ENCODE results near the gene MACROD1. TPM values are rescaled to one million over a fixed set of nuclear protein-coding genes. Genes with fewer than 3 reads are reported as not detected.

Gene MACROD1
- total and polyA plus RNA-seq, 7 donors = 147 to 281 (median 180) TPM

- intact Hi-C loops (cut with DNase I) = no loop called here
- Histone ChIP-seq H3K4me1 (peaks cover 33% of the 10 kb centered on the region), H3K27ac (no peak overlapping the region), H3K9me3 (no peaks in the 10 kb centered on the region), H3K4me3 (no peak overlapping the region), H3K27me3 (ENCODE audit: insufficient read depth in 3 of 3, low read length in 2 of 3) (no peaks in the 10 kb centered on the region), H3K36me3 (ENCODE audit: insufficient read depth in 1 of 2, low read depth in 1 of 2) (no peaks in the 10 kb centered on the region)
- WGBS, 3 donors = 75 to 93% (median 76%) methylated on average over 17 of the region's 17 CpGs
- DNase-seq (no peak), ATAC-seq (peak in 2 of 4 donors; percentile 11 to 23)
- TF ChIP-seq, protein P1, sequence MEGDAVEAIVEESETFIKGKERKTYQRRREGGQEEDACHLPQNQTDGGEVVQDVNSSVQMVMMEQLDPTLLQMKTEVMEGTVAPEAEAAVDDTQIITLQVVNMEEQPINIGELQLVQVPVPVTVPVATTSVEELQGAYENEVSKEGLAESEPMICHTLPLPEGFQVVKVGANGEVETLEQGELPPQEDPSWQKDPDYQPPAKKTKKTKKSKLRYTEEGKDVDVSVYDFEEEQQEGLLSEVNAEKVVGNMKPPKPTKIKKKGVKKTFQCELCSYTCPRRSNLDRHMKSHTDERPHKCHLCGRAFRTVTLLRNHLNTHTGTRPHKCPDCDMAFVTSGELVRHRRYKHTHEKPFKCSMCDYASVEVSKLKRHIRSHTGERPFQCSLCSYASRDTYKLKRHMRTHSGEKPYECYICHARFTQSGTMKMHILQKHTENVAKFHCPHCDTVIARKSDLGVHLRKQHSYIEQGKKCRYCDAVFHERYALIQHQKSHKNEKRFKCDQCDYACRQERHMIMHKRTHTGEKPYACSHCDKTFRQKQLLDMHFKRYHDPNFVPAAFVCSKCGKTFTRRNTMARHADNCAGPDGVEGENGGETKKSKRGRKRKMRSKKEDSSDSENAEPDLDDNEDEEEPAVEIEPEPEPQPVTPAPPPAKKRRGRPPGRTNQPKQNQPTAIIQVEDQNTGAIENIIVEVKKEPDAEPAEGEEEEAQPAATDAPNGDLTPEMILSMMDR (IDR thresholded peaks at IDR 0.05) = no peak
Measured at GRCh38 chr11:64132982-64133705, 32.8 kb downstream of the MACROD1 start.

- H3K4me1 ChIP-seq = peaks cover 33% of the 10 kb centered on the region
- H3K9me3 ChIP-seq = no peaks in the 10 kb centered on the region
- H3K4me3 ChIP-seq = no peak overlapping the region
- no peaks in the 10 kb centered on the region for H3K36me3 ChIP-seq (ENCODE audit: insufficient read depth in 1 of 2, low read depth in 1 of 2)
- intact Hi-C loops (cut with DNase I) = no loop called here
- no peak for ATAC-seq
- DNase-seq = no peak
- 46 to 59% (median 52%) methylated on average over 11 to 13 of the region's 13 CpGs for WGBS, 3 donors
- H3K27me3 ChIP-seq (ENCODE audit: insufficient read depth in 3 of 3, low read length in 2 of 3) = no peaks in the 10 kb centered on the region
- no peak overlapping the region for H3K27ac ChIP-seq
- TF ChIP-seq, protein P1 (IDR thresholded peaks at IDR 0.05) = no peak
Measured at GRCh38 chr11:64132191-64132771, 33.6 kb downstream of the MACROD1 start.

DNA sequence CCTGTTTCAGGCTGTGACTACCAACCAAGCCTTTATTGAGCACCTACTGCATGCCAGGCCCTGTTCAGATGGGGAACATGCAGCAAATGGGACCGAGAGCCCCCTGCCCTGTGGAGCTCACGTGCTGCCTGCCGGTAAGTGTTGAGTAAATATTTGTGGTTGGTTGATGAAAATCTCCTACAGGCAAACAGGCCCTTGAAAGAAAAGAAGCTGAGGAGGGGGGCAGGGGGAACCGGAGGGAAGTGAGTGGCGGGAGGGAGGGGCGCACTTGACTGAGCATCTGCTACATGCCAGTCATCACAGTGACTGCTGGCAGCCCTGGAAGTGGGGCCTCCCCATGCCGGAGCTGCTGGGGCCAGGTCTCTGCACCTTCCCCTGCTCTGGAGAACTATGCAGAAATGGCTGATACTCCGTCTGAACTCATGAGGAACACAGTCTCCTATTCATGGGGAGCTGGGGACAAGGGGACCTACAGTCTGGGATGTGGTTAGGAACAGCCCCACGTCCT, 34.2 kb downstream of the MACROD1 start:
- no peak for ATAC-seq
- Histone ChIP-seq H3K27ac (no peak overlapping the region), H3K4me1 (peaks cover 33% of the 10 kb centered on the region), H3K27me3 (ENCODE audit: insufficient read depth in 3 of 3, low read length in 2 of 3) (no peaks in the 10 kb centered on the region), H3K9me3 (no peaks in the 10 kb centered on the region), H3K4me3 (no peak overlapping the region), H3K36me3 (ENCODE audit: insufficient read depth in 1 of 2, low read depth in 1 of 2) (no peaks in the 10 kb centered on the region)
- DNase-seq = no peak
- 58 to 63% (median 59%) methylated on average over 8 to 9 of the region's 9 CpGs for WGBS, 3 donors
- TF ChIP-seq, protein P1 (IDR thresholded peaks at IDR 0.05) = no peak
- intact Hi-C loops (cut with DNase I) = no loop called here

GRCh38 chr11:64130618-64131017, 35.3 kb downstream of the MACROD1 start:
- H3K9me3 ChIP-seq = no peaks in the 10 kb centered on the region
- H3K4me1 ChIP-seq = peaks cover 28% of the 10 kb centered on the region
- H3K27me3 ChIP-seq (ENCODE audit: insufficient read depth in 3 of 3, low read length in 2 of 3) = no peaks in the 10 kb centered on the region
- ATAC-seq = no peak
- TF ChIP-seq, protein P1 (IDR thresholded peaks at IDR 0.05) = no peak
- no peak overlapping the region for H3K4me3 ChIP-seq
- no peak overlapping the region for H3K27ac ChIP-seq
- H3K36me3 ChIP-seq (ENCODE audit: insufficient read depth in 1 of 2, low read depth in 1 of 2) = no peaks in the 10 kb centered on the region
- intact Hi-C loops (cut with DNase I) = no loop called here
- 60 to 88% (median 72%) methylated on average over 13 of the region's 13 CpGs for WGBS, 3 donors
- no peak for DNase-seq

All from psoas muscle (tissue), 8 donors.